Osteocyte (in vitro differentiated cells): Measurements from ENCODE around the gene PPEF2. TPM values are rescaled to one million over a fixed set of nuclear protein-coding genes. Genes with fewer than 3 reads are reported as not detected.
"Not testable (repeated sequence)": the region's sequence is repeated elsewhere in the genome, so short reads cannot be mapped to it uniquely, and the experiment has no call there.

Experiments used
- DNase-seq: peaks from one replicate; pipeline ENCODE4 v3.0.0; 2021; ENCODE audit warnings: mixed read lengths; ENCODE audit not compliant: unreplicated experiment; ENCODE audit errors: extremely low spot score
- H3K27ac Mint-ChIP-seq: one replicate; pipeline ENCODE4 v1.8.0; 2021; ENCODE audit warnings: mild to moderate bottlenecking, mixed read lengths; ENCODE audit not compliant: unreplicated experiment
- H3K27me3 Mint-ChIP-seq: one replicate; pipeline ENCODE4 v1.8.0; 2021; ENCODE audit warnings: mixed read lengths; ENCODE audit not compliant: unreplicated experiment
- H3K36me3 Mint-ChIP-seq: one replicate; pipeline ENCODE4 v1.8.0; 2021; ENCODE audit warnings: mixed read lengths; ENCODE audit not compliant: unreplicated experiment
- H3K4me1 Mint-ChIP-seq: one replicate; pipeline ENCODE4 v1.8.0; 2021; ENCODE audit warnings: mixed read lengths; ENCODE audit not compliant: unreplicated experiment
- H3K4me3 Mint-ChIP-seq: one replicate; pipeline ENCODE4 v1.8.0; 2021; ENCODE audit warnings: mild to moderate bottlenecking, moderate library complexity, mixed read lengths; ENCODE audit not compliant: unreplicated experiment
- H3K9me3 Mint-ChIP-seq: one replicate; pipeline ENCODE4 v1.8.0; 2021; ENCODE audit warnings: mixed read lengths; ENCODE audit not compliant: unreplicated experiment
- CTCF ChIP-seq: fragments of 200-600 bp; sonication (generic); IDR thresholded peaks from 2 replicates; pipeline ENCODE4 v1.5.0; 2021; ENCODE audit warnings: antibody characterized with exemption, mild to moderate bottlenecking, moderate library complexity
- total RNA-seq: library from RNA; stranded (reverse); gene quantifications from 2 replicates; pipeline ENCODE4 v1.2.1, GENCODE V29; 2021

PPEF2 gene
- total RNA-seq, 1 donor from 2014 or later, result not detected

- H3K27ac Mint-ChIP-seq, result peak overlapping the region; percentile 89
- TF ChIP-seq CTCF, result no peak
These were observed 37.8 kb upstream of the PPEF2 start for GRCh38 chr4:75939890-75940691.

GRCh38 chr4:75935628-75936027 is 33.4 kb upstream of the PPEF2 start:
- no peak for TF ChIP-seq CTCF
- H3K36me3 Mint-ChIP-seq, result no peaks in the 10 kb centered on the region
- H3K4me3 Mint-ChIP-seq, result no peak overlapping the region
- DNase-seq, result no peak
- peaks cover 18% of the 10 kb centered on the region for H3K4me1 Mint-ChIP-seq
- no peaks in the 10 kb centered on the region for H3K9me3 Mint-ChIP-seq
- H3K27ac Mint-ChIP-seq, result no peak overlapping the region
- no peaks in the 10 kb centered on the region for H3K27me3 Mint-ChIP-seq

More at GRCh38 chr4:75939890-75940691, 37.8 kb upstream of the PPEF2 start:
- Mint-ChIP-seq H3K4me1 (peaks cover 18% of the 10 kb centered on the region), H3K36me3 (no peaks in the 10 kb centered on the region), H3K9me3 (no peaks in the 10 kb centered on the region), H3K27me3 (no peaks in the 10 kb centered on the region), H3K4me3 (peak overlapping the region; percentile 94)
- DNase-seq, result no peak

- Mint-ChIP-seq H3K9me3 (no peaks in the 10 kb centered on the region), H3K4me3 (no peak overlapping the region), H3K36me3 (no peaks in the 10 kb centered on the region), H3K4me1 (no peaks in the 10 kb centered on the region), H3K27me3 (no peaks in the 10 kb centered on the region), H3K27ac (no peak overlapping the region)
- DNase-seq, result no peak
- no peak for TF ChIP-seq CTCF
These were observed 27.9 kb upstream of the PPEF2 start for GRCh38 chr4:75930152-75930551.

GRCh38 chr4:75924916-75925315 is 22.7 kb upstream of the PPEF2 start:
- H3K36me3 Mint-ChIP-seq, H3K4me3 Mint-ChIP-seq, DNase-seq, H3K27ac Mint-ChIP-seq, H3K27me3 Mint-ChIP-seq, H3K4me1 Mint-ChIP-seq, H3K9me3 Mint-ChIP-seq: not testable (repeated sequence)

GRCh38 chr4:75924309-75924827 is 22.1 kb upstream of the PPEF2 start:
- Mint-ChIP-seq H3K9me3 (no peaks in the 10 kb centered on the region), H3K36me3 (peaks cover 9% of the 10 kb centered on the region)

More at GRCh38 chr4:75924309-75924827, 22.1 kb upstream of the PPEF2 start:
- no peaks in the 10 kb centered on the region for H3K4me1 Mint-ChIP-seq
- no peaks in the 10 kb centered on the region for H3K27me3 Mint-ChIP-seq
- no peak for DNase-seq
- no peak overlapping the region for H3K27ac Mint-ChIP-seq
- TF ChIP-seq CTCF, result no peak
- no peak overlapping the region for H3K4me3 Mint-ChIP-seq
